ENCODE measurements around the gene TRMT1. TPM values are rescaled to one million over a fixed set of nuclear protein-coding genes. Genes with fewer than 3 reads are reported as not detected.
"Not testable (repeated sequence)": the region's sequence is repeated elsewhere in the genome, so short reads cannot be mapped to it uniquely, and the experiment has no call there.

TRMT1 gene
- total RNA-seq = 153 and 155 TPM in 2 replicates

DNA sequence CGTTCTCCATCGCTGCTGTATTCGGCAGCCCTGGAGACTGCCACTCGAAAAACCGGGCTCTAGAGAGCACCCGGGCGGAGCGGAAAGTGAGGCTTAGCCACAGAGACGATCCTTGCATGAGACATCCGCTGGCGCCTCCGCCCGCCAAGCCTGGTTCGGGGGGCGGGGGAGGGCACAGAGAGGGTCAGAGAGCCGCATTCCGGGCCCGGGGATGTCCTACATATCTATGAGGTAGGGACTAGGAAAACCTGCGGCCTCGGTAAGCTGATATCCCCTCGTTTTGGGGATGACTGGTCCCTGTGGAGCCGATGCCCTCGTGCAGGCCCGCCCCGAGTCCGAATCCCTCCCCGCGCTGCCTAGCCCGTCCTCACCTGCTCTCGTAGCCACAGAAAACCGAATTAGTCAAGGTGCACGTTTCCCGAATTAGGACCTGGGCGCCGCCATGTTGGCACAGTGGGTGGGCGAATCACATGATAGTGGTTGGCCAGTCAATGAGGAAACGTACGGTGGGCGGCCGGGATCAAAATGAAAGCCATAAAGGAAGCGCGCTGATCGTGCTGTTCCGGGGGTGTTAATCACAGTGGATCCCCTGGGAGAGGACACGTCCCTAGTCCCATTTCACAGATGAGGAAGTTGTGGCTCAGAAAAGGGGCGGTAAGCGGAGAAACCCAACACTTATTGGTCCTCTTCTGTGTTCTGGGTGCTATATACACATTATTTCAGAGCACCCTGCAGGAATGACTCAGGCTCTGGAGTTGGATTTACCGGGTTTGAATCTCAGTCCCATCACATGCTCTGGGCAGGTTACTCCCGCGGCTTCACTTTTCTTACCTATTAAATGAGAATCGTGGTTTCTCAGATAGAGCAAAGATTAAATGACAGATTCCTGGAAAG is at the start of gene TRMT1:
TSS of gene TRMT1 (minus strand) at position 459 of the 894 bp plus-strand sequence. CDS start at position 118, 341 bp downstream.
- Mint-ChIP-seq H3K27ac (peak within 1 kb of the TSS; percentile 97), H3K4me3 (peak within 1 kb of the TSS; percentile 97), H3K9me3 (no peaks in the 10 kb centered on the region), H3K36me3 (ENCODE audit: low read depth) (peaks cover 36% of the 10 kb centered on the region), H3K27me3 (no peaks in the 10 kb centered on the region), H3K4me1 (peaks cover 29% of the 10 kb centered on the region)
- peak; percentile 97 for DNase-seq
- intact Hi-C loops (cut with micrococcal nuclease) = loop anchor here (1.0 kb wide), 1 partner anchor 12 kb away; no protein-coding TSS in a partner anchor

DNA sequence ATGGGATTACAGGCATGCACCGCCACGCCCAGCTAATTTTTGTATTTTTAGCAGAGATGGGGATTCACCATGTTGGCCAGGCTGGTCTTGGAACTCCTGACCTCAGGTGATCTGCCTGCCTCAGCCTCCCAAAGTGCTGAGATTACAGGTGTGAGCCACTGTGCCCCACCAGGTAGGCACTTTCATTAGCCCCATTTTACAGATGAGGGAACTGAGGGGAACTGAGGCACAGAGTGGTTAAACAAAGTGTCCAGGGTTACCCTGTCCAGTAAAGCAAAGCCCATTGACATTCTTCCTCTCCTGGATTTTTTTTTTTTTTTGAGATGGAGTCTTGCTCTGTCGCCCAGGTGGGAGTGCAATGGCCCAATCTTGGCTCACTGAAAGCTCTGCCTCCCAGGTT is 49.6 kb upstream of the TRMT1 start:
- peaks cover 68% of the 10 kb centered on the region for H3K4me1 Mint-ChIP-seq
- peak overlapping the region; percentile 95 for H3K27ac Mint-ChIP-seq
- not testable (repeated sequence) for H3K9me3 Mint-ChIP-seq; H3K36me3 Mint-ChIP-seq (ENCODE audit: low read depth); H3K27me3 Mint-ChIP-seq; DNase-seq
- intact Hi-C loops (cut with micrococcal nuclease) = loop anchor here (2.0 kb wide), 2 partner anchors 13 to 29 kb away; no protein-coding TSS in a partner anchor
- H3K4me3 Mint-ChIP-seq = peak overlapping the region; percentile 39

DNA sequence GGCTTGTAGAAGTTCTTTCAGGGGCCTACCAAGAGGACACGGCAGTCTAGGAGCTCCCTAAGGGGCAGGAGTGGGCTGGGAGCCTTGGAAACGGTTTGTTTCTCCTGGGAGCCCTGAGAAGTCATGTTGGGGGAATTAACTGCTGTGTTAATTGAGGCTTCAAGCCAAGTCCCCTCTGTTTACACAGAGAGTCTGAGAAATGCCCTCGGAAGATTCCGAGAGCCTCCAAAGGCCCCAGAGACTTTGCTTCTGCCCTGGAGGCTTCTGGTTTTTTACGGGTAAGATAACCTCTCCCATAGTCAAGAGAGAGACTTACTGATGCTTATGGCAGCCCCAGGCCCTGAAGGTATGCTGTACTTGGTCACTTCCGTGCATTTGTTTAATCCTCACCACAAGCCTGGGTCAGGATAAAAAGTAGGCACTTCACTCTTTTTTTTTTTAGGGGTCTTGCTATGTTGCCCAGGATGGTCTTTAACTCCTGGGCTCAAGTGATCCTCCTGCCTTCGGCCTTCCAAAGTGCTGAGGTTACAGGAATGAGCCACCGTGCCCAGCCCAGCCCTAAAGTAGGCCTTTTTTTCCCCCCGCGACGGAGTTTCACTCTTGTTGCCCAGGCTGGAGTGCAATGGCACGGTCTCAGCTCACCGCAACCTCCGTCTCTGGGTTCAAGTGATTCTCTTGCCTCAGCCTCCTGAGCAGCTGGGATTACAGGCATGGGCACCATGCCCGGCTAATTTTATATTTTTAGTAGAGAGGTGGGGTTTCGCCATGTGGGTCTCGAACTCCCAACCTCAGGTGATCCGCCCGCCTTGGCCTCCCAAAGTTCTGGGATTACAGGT is 48.8 kb upstream of the TRMT1 start:
- Mint-ChIP-seq H3K4me1 (peaks cover 68% of the 10 kb centered on the region), H3K27me3 (no peaks in the 10 kb centered on the region), H3K4me3 (peak overlapping the region; percentile 89), H3K36me3 (ENCODE audit: low read depth) (peaks cover 3% of the 10 kb centered on the region), H3K27ac (peak overlapping the region; percentile 95), H3K9me3 (no peaks in the 10 kb centered on the region)
- intact Hi-C loops (cut with micrococcal nuclease) = no loop called here
- no peak for DNase-seq

- no peaks in the 10 kb centered on the region for H3K9me3 Mint-ChIP-seq
- H3K4me3 Mint-ChIP-seq = peak overlapping the region; percentile 89
- no peaks in the 10 kb centered on the region for H3K27me3 Mint-ChIP-seq
- DNase-seq = peak; percentile 86
- intact Hi-C loops (cut with micrococcal nuclease) = no loop called here
- peak overlapping the region; percentile 95 for H3K27ac Mint-ChIP-seq
- peaks cover 64% of the 10 kb centered on the region for H3K4me1 Mint-ChIP-seq
- H3K36me3 Mint-ChIP-seq (ENCODE audit: low read depth) = peaks cover 5% of the 10 kb centered on the region
Measured at GRCh38 chr19:13164343-13165161, 48.0 kb upstream of the TRMT1 start.

GRCh38 chr19:13163609-13164342 is 47.2 kb upstream of the TRMT1 start:
- Mint-ChIP-seq H3K9me3 (no peaks in the 10 kb centered on the region), H3K27me3 (no peaks in the 10 kb centered on the region), H3K4me1 (peaks cover 57% of the 10 kb centered on the region), H3K4me3 (peak overlapping the region; percentile 89), H3K27ac (peak overlapping the region; percentile 95), H3K36me3 (ENCODE audit: low read depth) (peaks cover 5% of the 10 kb centered on the region)
- DNase-seq = peak; percentile 86
- intact Hi-C loops (cut with micrococcal nuclease) = loop anchor here (1.0 kb wide), 2 partner anchors 8 to 1366 kb away; partner anchors contain the start of gene TECR

DNA sequence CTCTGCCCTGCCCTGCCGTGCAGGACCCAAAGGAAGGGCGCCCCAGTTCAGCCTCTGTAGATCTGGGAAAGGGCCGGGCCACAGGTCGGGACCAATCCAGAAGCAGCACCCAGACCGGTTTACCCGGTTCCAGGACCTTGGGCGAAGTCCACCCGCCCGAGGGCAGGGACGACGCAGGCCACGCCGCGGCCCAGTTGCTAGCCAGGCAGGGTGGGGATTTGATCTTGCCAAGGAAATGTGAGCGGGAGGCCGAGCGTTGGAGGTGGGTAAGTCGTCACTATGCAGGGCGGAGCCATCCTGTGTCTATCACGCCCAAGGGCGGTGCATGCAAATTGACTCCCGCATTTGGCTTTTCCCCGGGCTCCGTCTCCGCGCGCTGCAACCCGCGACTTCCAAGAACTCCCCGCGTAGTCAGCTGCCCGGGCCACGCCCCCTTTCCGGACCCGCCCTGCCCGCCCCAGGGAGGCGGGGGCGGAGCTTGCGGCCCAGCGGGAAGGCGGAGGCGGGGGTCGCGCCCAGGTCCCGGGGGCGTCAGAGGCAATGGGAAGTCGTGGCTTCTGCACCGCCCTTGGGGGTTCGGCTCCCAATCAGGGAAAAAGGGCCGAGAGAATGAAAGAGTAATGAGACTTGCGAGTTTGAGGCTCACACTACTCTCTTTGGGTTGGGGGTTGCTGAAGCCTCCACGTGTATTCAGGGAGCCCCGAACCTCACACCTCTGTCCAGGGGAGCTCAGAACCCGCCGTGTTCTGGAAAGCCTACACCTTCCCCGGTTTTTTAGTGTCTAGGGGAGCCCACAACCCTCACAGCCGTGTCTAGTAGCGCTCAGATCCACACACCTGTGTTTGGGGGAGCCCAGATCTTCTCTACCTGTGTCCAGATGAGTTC is 46.4 kb upstream of the TRMT1 start:
- Mint-ChIP-seq H3K9me3 (no peaks in the 10 kb centered on the region), H3K4me3 (peak overlapping the region; percentile 89), H3K27me3 (no peaks in the 10 kb centered on the region), H3K36me3 (ENCODE audit: low read depth) (peaks cover 7% of the 10 kb centered on the region), H3K27ac (peak overlapping the region; percentile 95), H3K4me1 (peaks cover 59% of the 10 kb centered on the region)
- intact Hi-C loops (cut with micrococcal nuclease) = loop anchor here (1.0 kb wide), 2 partner anchors 8 to 1366 kb away; partner anchors contain the start of gene TECR
- peak; percentile 98 for DNase-seq

DNA sequence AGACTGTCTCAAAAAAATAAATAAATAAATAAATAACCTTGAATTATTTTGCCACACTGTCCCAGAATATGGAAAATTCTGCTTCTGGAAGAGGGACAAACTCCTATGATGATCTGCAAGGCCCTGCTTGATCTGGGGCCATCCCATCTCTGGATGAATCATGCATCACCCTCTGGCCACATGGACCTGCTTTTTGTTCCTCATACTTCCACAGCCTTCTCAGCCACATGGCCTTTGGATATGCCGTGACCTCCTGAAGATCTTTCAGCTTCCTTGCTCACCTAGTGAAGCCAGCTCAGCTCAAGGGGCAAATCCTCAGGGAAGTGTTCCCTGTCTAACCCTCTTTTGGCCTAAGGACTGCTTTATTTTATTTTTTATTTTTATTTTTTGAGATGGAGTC is 44.0 kb upstream of the TRMT1 start:
- H3K9me3 Mint-ChIP-seq = no peaks in the 10 kb centered on the region
- peak overlapping the region; percentile 45 for H3K4me3 Mint-ChIP-seq
- peak overlapping the region; percentile 72 for H3K27ac Mint-ChIP-seq
- peaks cover 59% of the 10 kb centered on the region for H3K4me1 Mint-ChIP-seq
- H3K36me3 Mint-ChIP-seq (ENCODE audit: low read depth) = peaks cover 7% of the 10 kb centered on the region
- H3K27me3 Mint-ChIP-seq = no peaks in the 10 kb centered on the region
- no peak for DNase-seq
- intact Hi-C loops (cut with micrococcal nuclease) = no loop called here

GRCh38 chr19:13159713-13160112 is 43.2 kb upstream of the TRMT1 start:
- H3K9me3 Mint-ChIP-seq = no peaks in the 10 kb centered on the region
- H3K4me3 Mint-ChIP-seq = peak overlapping the region; percentile 59
- H3K27me3 Mint-ChIP-seq = no peaks in the 10 kb centered on the region
- H3K27ac Mint-ChIP-seq = peak overlapping the region; percentile 53
- intact Hi-C loops (cut with micrococcal nuclease) = no loop called here
- DNase-seq = no peak
- peaks cover 56% of the 10 kb centered on the region for H3K4me1 Mint-ChIP-seq
- peaks cover 13% of the 10 kb centered on the region for H3K36me3 Mint-ChIP-seq (ENCODE audit: low read depth)

DNA sequence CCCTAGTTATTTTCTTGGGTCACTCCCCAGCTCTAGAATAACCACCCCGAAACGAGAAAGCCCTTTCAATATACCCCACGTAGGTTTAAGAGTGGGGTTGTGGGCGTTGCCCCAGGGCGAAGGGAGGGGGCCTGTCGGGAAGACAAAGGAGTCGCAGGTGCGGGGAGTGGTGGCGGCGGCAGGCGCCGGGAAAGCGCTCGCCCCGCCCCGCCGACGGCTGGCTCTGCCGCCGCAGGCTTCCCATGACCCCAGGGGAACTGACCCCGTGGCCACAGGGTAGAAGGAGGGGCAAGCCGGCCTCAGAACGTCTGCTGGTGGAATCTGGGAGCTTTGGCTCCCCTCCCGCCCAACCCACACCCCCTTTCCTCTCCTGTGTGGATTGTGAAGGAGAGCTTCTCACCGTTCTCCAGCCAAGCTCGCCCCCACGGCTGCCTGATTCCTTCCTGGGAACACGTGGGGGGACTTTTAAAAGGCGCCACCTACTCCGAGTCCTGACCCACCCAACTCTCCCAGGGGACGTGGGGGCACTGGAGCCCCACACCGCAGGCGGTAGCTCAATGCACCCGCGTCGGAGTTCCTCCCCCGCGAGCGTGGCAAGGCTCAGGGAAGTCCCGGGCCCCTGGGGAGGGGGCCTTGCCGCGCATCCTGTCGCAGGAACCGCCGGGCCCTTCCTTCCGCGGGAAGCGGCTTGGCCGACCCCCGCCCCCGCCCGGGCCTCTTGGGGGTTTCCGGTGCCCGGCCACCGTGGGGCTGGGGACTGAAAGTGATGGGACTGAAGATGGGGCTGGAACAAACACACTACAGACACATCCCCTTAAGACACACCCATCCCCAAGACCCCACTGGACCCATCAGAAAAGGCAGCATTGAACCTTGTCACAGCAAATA is 39.2 kb upstream of the TRMT1 start:
- Mint-ChIP-seq H3K9me3 (peaks cover 3% of the 10 kb centered on the region), H3K36me3 (ENCODE audit: low read depth) (peaks cover 35% of the 10 kb centered on the region), H3K4me3 (peak overlapping the region; percentile 100), H3K4me1 (peaks cover 44% of the 10 kb centered on the region), H3K27me3 (peaks cover 2% of the 10 kb centered on the region), H3K27ac (peak overlapping the region; percentile 99)
- peak; percentile 95 for DNase-seq
- intact Hi-C loops (cut with micrococcal nuclease) = loop anchor here (1.0 to 2.0 kb wide), 5 partner anchors 8 to 363 kb away; no protein-coding TSS in a partner anchor

DNA sequence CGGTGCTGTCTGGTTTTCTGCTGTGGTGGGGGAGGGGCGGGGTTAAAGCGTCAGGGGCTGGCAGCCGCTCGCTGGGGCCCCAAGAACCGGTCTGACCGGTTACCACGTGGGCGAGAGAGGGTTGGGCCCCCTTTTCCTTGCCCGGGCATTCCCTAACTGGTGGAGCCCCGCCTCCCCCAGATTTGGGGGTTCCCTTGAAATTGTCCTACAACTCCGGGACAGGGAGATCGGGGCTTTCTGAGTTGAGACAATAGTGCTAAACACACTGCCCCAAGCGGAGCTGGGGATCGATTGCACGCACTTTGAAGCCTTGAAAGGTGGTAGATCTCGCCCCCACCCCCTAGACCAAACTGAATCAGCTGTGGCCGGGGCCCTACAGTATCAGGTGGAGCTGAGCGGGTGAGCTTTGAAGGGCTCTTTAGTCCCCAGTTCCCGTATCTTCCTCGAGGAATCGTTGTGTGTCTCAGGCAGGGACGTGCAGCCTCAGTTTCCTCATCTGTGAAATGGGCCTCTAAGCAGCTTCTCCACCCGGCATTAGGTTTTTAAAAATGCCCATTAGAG is 38.5 kb upstream of the TRMT1 start:
- Mint-ChIP-seq H3K4me3 (peak overlapping the region; percentile 100), H3K27me3 (peaks cover 2% of the 10 kb centered on the region), H3K4me1 (peaks cover 40% of the 10 kb centered on the region), H3K27ac (peak overlapping the region; percentile 94), H3K9me3 (peaks cover 3% of the 10 kb centered on the region), H3K36me3 (ENCODE audit: low read depth) (peaks cover 34% of the 10 kb centered on the region)
- peak; percentile 92 for DNase-seq
- intact Hi-C loops (cut with micrococcal nuclease) = loop anchor here (1.0 to 5.0 kb wide), 6 partner anchors 8 to 682 kb away; partner anchors contain the start of gene LYL1

All from activated CD4-positive, alpha-beta T cell treated with anti-CD3 and anti-CD28 coated beads, Interleukin-2, amount 10 ng/mL, durations not matched to agents 24 days and 14 days (primary cell).